HEK293 (cell line): Measurements from ENCODE around the gene GALNT11.

Experiments
- CTCF ChIA-PET: fragments of 350-600 bp; formaldehyde crosslinking; extraction: SDS; loops from one replicate; lab custom pipeline; 2021; ENCODE audit warnings: antibody characterized with exemption; lab: Yijun Ruan, JAX
- POLR2A ChIA-PET: fragments of 300-600 bp; formaldehyde crosslinking; extraction: SDS; loops from one replicate; lab custom pipeline; 2020; ENCODE audit warnings: antibody characterized with exemption, inconsistent platforms; lab: Yijun Ruan, JAX
- H3K27ac ChIP-seq: fragments of 200-500 bp; sonication (Bioruptor generic); 2 replicates; pipeline ENCODE4 v1.5.1; 2014; ENCODE audit warnings: low read depth, low read length, control low read depth, inconsistent platforms; ENCODE audit errors: extremely low read depth
- H3K36me3 ChIP-seq, 2 experiments: fragments of 200-500 bp in 1 of 2; sonication (Bioruptor generic) in 1 of 2; 1 replicate in 1 of 2; 2 replicates in 1 of 2; pipeline ENCODE4 v1.5.1; 2014 to 2017; ENCODE audit warnings: inconsistent platforms in 2 of 2, low read length in 2 of 2; ENCODE audit not compliant: control insufficient read depth in 2 of 2, insufficient read depth in 1 of 2
- H3K4me1 ChIP-seq: fragments of 200-500 bp; sonication (Bioruptor generic); 2 replicates; pipeline ENCODE4 v1.5.1; 2014; ENCODE audit warnings: mild to moderate bottlenecking, low read length, inconsistent platforms; ENCODE audit not compliant: control insufficient read depth, insufficient read depth
- H3K4me3 ChIP-seq: 2 replicates; pipeline ENCODE4 v1.5.1; 2011; ENCODE audit warnings: low read depth, mild to moderate bottlenecking, control low read depth, low read length, moderate library complexity
- H3K9me3 ChIP-seq: fragments of 200-500 bp; sonication (Bioruptor generic); 2 replicates; pipeline ENCODE4 v1.5.1; 2014; ENCODE audit warnings: low read depth, low read length, inconsistent platforms; ENCODE audit not compliant: control insufficient read depth, insufficient read depth
- BCL11B ChIP-seq: fragments of 450-650 bp; formaldehyde crosslinking; IDR thresholded peaks from 2 replicates; pipeline ENCODE4 v1.5.1; 2016; ENCODE audit warnings: low read depth, missing biosample characterization, missing genetic modification characterization
- GFI1B ChIP-seq: fragments of 450-650 bp; formaldehyde crosslinking; IDR thresholded peaks from 2 replicates; pipeline ENCODE4 v1.5.1; 2016; ENCODE audit warnings: missing biosample characterization, missing genetic modification characterization
- GLIS1 ChIP-seq: fragments of 450-650 bp; formaldehyde crosslinking; IDR thresholded peaks from 2 replicates; pipeline ENCODE4 v1.5.1; 2016; ENCODE audit warnings: missing biosample characterization, missing genetic modification characterization
- KLF7 ChIP-seq: fragments of 450-650 bp; formaldehyde crosslinking; IDR thresholded peaks from 2 replicates; pipeline ENCODE4 v1.5.1; 2016; ENCODE audit warnings: missing biosample characterization, missing genetic modification characterization, borderline replicate concordance
- PRDM10 ChIP-seq: fragments of 450-650 bp; formaldehyde crosslinking; IDR thresholded peaks from 2 replicates; pipeline ENCODE4 v1.5.1; 2016; ENCODE audit warnings: missing biosample characterization, missing genetic modification characterization
- YY1 ChIP-seq: fragments of 450-650 bp; formaldehyde crosslinking; IDR thresholded peaks from 2 replicates; pipeline ENCODE4 v1.5.1; 2018; ENCODE audit warnings: missing biosample characterization, missing genetic modification characterization
- ZNF132 ChIP-seq: fragments of 450-650 bp; formaldehyde crosslinking; IDR thresholded peaks from 2 replicates; pipeline ENCODE4 v1.5.1; 2017; ENCODE audit warnings: missing biosample characterization, missing genetic modification characterization, borderline replicate concordance
- ZNF155 ChIP-seq: fragments of 450-650 bp; formaldehyde crosslinking; IDR thresholded peaks from 2 replicates; pipeline ENCODE4 v1.5.1; 2016; ENCODE audit warnings: missing biosample characterization, missing genetic modification characterization
- ZNF16 ChIP-seq: fragments of 450-650 bp; formaldehyde crosslinking; IDR thresholded peaks from 2 replicates; pipeline ENCODE4 v1.5.1; 2016; ENCODE audit warnings: low read depth, missing biosample characterization, missing genetic modification characterization
- ZNF174 ChIP-seq: fragments of 450-650 bp; formaldehyde crosslinking; IDR thresholded peaks from 2 replicates; pipeline ENCODE4 v1.5.0; 2017; ENCODE audit warnings: missing biosample characterization, mild to moderate bottlenecking, missing genetic modification characterization
- ZNF2 ChIP-seq: fragments of 450-650 bp; formaldehyde crosslinking; IDR thresholded peaks from 2 replicates; pipeline ENCODE4 v1.5.1; 2016; ENCODE audit warnings: missing biosample characterization, missing genetic modification characterization
- ZNF302 ChIP-seq: fragments of 450-650 bp; formaldehyde crosslinking; IDR thresholded peaks from 2 replicates; pipeline ENCODE4 v1.5.1; 2016; ENCODE audit warnings: missing biosample characterization, missing genetic modification characterization, low read depth
- ZNF398 ChIP-seq: fragments of 450-650 bp; formaldehyde crosslinking; IDR thresholded peaks from 2 replicates; pipeline ENCODE4 v1.5.1; 2017; ENCODE audit warnings: missing biosample characterization, missing genetic modification characterization
- ZNF510 ChIP-seq: fragments of 450-650 bp; formaldehyde crosslinking; IDR thresholded peaks from 2 replicates; pipeline ENCODE4 v1.5.1; 2018; ENCODE audit warnings: mild to moderate bottlenecking, missing genetic modification characterization, missing biosample characterization; ENCODE audit not compliant: insufficient replicate concordance
- ZNF521 ChIP-seq: fragments of 450-650 bp; formaldehyde crosslinking; IDR thresholded peaks from 2 replicates; pipeline ENCODE4 v1.5.1; 2017; ENCODE audit warnings: missing biosample characterization, mild to moderate bottlenecking, missing genetic modification characterization
- ZNF558 ChIP-seq: fragments of 450-650 bp; formaldehyde crosslinking; IDR thresholded peaks from 2 replicates; pipeline ENCODE4 v1.5.1; 2016; ENCODE audit warnings: missing biosample characterization, missing genetic modification characterization
- ZNF623 ChIP-seq: fragments of 450-650 bp; formaldehyde crosslinking; IDR thresholded peaks from 2 replicates; pipeline ENCODE4 v1.5.1; 2016; ENCODE audit warnings: missing biosample characterization, missing genetic modification characterization
- ZNF658 ChIP-seq: fragments of 450-650 bp; formaldehyde crosslinking; IDR thresholded peaks from 2 replicates; pipeline ENCODE4; 2016; ENCODE audit warnings: missing biosample characterization, missing genetic modification characterization
- TF ChIP-seq, protein P1 (sequence below): fragments of 450-650 bp; formaldehyde crosslinking; IDR thresholded peaks from 2 replicates; pipeline ENCODE4 v1.5.1; 2017; ENCODE audit warnings: missing biosample characterization, missing genetic modification characterization
- TF ChIP-seq, protein P2 (sequence below): fragments of 450-650 bp; formaldehyde crosslinking; IDR thresholded peaks from 2 replicates; pipeline ENCODE4 v1.5.1; 2016; ENCODE audit warnings: missing biosample characterization, missing genetic modification characterization
- TF ChIP-seq, protein P3 (sequence below): fragments of 450-650 bp; formaldehyde crosslinking; IDR thresholded peaks from 2 replicates; pipeline ENCODE4 v1.5.1; 2016; ENCODE audit warnings: missing biosample characterization, missing genetic modification characterization

The GALNT11 gene

GRCh38 chr7:152136686-152137085 is 111.2 kb downstream of the GALNT11 start (continued):
- TF ChIP-seq ZNF398 (no peak), KLF7 (tag by site-specific recombination) (no peak), ZNF623 (tag by site-specific recombination) (no peak), GFI1B (tag by site-specific recombination) (no peak), YY1 (tag by site-specific recombination) (no peak), ZNF2 (tag by site-specific recombination) (no peak), ZNF510 (tag by site-specific recombination) (no peak)
- TF ChIP-seq, protein P1, sequence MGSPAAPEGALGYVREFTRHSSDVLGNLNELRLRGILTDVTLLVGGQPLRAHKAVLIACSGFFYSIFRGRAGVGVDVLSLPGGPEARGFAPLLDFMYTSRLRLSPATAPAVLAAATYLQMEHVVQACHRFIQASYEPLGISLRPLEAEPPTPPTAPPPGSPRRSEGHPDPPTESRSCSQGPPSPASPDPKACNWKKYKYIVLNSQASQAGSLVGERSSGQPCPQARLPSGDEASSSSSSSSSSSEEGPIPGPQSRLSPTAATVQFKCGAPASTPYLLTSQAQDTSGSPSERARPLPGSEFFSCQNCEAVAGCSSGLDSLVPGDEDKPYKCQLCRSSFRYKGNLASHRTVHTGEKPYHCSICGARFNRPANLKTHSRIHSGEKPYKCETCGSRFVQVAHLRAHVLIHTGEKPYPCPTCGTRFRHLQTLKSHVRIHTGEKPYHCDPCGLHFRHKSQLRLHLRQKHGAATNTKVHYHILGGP (tag by site-specific recombination) = no peak

DNA sequence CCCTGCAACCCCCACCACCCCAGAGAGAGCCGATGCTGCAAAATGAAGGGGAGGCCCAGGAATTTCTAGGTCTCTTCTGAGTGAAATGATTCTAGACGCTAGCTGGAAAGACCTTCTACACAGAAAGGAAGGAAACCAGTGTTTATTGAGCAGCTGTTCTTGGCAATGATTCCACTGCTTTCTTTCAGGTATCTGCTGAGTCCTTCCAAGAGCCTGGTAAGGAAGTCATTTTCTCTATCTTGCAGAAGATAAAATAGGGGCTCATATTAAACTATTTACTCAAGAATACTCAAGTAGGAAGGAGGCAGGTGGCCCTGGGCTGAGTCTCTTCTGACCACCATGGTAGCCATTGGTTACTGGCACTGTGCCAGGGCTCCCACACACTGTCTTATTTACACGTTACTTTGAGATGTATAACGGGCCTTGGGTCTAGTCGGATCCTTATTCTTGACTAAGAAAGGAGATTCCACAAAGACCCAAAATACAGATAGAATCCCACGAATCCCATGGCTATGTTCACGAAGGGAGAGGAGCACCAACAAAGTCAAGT is 112.1 kb downstream of the GALNT11 start:
- Histone ChIP-seq H3K4me3 (no peak overlapping the region), H3K9me3 (no peaks in the 10 kb centered on the region), H3K27ac (no peak overlapping the region), H3K36me3 (peaks cover 3 to 77% of the 10 kb centered on the region in 2 experiments; a peak in 1 of 3 replicates), H3K4me1 (no peaks in the 10 kb centered on the region)
- TF ChIP-seq ZNF521 (tag by site-specific recombination) (no peak), ZNF16 (no peak), ZNF155 (no peak), ZNF558 (tag by site-specific recombination) (no peak), ZNF302 (no peak), GLIS1 (tag by site-specific recombination) (no peak), ZNF174 (tag by site-specific recombination) (no peak), PRDM10 (tag by site-specific recombination) (no peak), ZNF132 (tag by site-specific recombination) (no peak), BCL11B (tag by site-specific recombination) (no peak), ZNF658 (tag by site-specific recombination) (no peak)
- TF ChIP-seq, protein P2, sequence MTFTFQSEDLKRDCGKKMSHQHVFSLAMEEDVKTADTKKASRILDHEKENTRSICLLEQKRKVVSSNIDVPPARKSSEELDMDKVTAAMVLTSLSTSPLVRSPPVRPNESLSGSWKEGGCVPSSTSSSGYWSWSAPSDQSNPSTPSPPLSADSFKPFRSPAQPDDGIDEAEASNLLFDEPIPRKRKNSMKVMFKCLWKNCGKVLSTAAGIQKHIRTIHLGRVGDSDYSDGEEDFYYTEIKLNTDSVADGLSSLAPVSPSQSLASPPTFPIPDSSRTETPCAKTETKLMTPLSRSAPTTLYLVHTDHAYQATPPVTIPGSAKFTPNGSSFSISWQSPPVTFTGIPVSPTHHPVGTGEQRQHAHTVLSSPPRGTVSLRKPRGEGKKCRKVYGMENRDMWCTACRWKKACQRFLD = no peak
- TF ChIP-seq, protein P1 (tag by site-specific recombination) = no peak
- TF ChIP-seq, protein P3, sequence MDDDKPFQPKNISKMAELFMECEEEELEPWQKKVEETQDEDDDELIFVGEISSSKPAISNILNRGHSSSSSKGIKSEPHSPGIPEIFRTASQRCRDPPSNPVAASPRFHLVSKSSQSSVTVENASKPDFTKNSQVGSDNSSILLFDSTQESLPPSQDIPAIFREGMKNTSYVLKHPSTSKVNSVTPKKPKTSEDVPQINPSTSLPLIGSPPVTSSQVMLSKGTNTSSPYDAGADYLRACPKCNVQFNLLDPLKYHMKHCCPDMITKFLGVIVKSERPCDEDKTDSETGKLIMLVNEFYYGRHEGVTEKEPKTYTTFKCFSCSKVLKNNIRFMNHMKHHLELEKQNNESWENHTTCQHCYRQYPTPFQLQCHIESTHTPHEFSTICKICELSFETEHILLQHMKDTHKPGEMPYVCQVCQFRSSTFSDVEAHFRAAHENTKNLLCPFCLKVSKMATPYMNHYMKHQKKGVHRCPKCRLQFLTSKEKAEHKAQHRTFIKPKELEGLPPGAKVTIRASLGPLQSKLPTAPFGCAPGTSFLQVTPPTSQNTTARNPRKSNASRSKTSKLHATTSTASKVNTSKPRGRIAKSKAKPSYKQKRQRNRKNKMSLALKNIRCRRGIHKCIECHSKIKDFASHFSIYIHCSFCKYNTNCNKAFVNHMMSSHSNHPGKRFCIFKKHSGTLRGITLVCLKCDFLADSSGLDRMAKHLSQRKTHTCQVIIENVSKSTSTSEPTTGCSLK (tag by site-specific recombination) = no peak
- ChIA-PET CTCF (no interaction called here), POLR2A (no interaction called here)
